Glomerular visceral epithelial cell (primary cell): Measurements from ENCODE around the gene TRIM62.

Source experiments
- DNase-seq: peaks from one replicate; pipeline ENCODE4 v3.0.0-alpha.2; 2016; ENCODE audit errors: extremely low spot score

Gene TRIM62

DNA sequence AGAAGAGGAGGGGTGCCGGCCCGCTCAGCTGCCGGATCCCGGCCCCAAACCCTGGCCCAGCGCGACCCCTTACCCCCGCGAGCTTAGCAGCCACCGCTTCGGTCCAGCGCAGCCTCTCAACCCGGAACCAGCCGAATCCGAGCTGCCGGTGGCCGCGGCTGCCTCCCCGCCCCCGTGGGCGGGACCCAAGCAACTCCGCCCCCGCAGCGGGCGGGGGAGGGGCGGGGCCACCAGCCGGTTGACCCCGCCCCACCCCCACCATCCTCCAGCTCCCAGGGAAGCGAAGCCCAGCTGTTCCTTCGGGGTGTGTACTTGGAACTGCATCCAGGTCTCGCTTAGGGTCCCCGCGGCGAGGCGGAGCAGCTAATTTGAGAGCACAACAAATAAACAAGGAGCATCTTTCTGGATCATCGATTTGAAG lies at the start of gene TRIM62:
TRIM62 (minus strand) TSS at position 123 of the 421 bp plus-strand sequence. CDS start 611 bp downstream, outside the sequence.
- peak; percentile 90 for DNase-seq

DNA sequence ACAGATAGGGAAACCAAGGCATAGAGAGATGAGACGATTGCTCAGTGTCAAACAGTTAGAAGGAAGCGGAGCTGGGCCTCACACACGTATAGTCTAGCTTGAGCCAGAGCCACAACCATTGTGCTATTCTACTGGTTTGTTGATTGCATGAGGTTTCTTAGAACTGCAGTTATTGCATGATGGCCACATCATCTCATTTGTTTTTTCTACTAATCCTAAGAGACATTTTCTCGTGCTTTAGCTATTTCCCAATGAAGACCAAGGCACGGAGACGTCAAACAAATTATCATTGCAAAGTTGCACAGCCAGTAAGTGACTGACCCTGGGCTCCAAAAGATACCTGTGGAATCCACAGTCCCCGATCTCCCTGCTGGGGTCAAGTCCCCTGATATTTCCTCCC lies 49.3 kb upstream of the TRIM62 start:
- no peak for DNase-seq

DNA sequence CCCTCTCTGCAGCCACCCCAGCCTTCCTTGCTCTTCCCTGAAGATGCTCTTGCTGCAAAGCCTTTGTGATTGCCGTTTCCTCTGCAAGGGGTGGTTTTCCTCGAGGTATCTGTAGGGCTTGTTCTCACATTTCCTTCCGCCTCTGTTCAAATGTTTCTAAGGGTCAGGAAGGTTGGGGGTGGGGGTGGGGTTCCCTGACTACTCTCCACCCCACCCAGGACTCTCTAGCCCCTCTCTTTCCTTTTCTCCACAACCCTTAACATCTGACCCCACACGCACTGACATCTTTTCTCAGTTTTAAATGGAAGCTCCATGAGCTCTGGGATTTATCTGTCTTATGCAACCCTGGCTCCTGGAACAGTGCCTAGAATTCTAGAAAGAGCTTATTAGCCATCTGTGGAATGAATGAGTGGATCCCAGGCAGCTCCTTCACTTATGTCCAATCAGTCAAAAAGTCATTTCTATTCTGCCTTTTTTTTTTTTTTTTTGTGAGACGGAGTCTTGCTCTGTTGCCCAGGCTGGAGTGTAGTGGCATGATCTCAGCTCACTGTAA lies 47.2 kb upstream of the TRIM62 start:
- peak; percentile 40 for DNase-seq

DNA sequence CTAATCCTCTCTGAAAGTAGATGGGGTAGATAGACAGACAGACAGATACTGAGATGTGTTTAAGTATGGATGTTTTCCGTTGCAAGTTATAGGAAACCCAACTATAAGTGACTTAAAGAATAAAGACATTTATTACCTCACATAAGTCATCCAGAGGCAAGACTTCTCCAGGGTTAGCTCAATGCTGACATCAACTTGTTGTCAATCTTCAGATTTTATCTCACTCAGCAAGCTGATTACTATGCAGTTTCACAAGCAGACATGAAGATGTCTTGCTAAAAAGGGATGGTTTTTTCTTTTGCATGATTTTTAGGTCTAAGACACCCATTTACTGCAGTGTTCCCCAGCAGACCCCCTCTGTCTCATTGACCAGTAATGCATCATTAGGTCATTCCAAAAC lies 43.7 kb upstream of the TRIM62 start:
- DNase-seq, result no peak

DNA sequence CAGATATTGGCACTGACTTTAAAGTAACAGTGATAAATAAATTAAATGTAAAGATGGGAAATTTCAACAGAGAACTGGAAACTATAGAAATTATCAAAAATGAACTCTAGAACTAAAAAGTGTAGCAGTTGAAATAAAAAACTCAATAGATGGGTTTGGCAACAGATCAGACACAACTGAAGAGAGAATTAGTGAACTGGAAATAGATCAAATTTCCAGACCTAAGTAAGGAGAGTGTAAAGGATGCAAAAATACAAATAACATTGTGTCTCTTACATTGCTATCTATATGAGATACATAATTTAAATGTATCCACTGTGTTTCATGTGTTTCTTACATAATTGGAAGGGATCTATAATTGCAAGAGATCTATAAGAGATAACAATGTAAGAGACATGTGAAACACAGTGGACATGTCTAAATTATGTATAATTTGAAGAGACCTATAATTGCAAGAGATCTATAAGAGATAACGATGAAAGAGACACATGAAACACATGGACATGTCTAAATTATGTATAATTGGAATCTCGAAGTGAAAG lies 42.4 kb upstream of the TRIM62 start:
- DNase-seq, result no peak

DNA sequence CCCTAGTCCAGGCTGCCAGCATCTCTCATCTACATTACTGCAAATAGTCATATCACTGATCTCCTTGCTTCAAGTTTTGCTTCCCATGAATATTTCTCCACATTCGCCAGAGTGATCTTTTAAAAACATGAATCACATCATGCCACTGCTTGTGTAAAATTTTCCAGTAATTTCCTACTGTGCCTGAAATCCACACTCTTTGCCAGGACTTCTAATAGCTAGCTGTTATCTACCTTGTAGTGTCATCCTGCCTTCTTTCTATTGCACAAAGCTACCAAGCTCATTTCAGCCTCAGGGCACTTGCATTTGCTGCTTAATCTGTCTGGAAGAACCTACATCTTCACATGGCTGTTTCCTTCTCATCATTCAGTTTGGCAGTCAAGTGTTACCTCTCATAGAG lies 40.5 kb upstream of the TRIM62 start:
- no peak for DNase-seq

DNA sequence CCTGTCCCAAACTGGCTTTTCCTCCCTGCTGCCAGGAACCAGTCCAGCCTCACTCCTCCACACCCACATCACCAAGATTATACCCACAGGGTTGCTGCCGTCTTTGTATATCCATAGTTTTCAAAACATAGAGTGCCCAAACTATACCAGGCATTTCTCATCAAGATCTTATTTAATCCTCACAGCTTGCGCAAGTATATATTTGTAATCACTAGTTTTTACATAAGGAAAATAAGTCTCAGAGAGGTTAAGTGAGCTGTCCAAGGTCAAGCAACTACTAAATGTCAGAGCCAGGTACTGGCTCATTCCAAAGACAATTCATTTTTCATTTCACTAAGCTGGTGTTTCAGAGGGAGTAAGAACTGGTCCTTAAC lies 39.5 kb upstream of the TRIM62 start:
- no peak for DNase-seq

DNA sequence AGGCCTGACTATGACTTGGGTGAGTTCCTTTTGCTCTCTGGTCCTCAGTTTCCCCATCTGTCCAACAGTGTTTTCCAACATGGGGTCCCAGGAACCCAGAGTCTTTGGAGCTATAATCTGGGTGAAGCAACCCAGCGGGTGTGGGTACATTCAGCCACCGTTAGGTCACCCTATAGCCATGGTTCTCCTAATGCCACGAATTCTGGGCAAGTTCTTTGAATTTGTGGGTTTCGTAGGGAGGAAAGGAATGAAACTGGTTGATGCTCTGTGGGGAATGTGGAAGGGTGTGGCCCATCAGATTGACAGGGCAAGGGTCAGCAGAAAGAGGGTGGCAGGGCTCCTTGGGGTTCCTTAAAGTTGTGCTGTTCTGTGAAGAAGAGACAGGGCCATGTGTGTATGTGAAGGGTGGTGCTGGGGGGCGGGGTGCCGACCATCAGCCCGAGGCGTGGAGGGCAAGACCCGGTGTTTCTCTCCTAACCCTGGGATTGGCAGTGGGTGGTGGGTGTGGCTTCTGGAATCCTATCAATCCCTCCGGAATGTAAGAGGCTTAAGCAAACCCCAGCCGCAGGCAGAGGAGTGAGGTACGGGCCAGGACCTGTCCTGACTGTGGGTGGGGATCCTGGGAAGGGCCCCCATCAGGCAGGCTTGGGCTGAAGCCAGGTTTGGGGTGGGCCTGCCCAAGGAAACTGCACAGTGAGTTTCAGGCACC lies 39.0 kb upstream of the TRIM62 start:
- no peak for DNase-seq

DNA sequence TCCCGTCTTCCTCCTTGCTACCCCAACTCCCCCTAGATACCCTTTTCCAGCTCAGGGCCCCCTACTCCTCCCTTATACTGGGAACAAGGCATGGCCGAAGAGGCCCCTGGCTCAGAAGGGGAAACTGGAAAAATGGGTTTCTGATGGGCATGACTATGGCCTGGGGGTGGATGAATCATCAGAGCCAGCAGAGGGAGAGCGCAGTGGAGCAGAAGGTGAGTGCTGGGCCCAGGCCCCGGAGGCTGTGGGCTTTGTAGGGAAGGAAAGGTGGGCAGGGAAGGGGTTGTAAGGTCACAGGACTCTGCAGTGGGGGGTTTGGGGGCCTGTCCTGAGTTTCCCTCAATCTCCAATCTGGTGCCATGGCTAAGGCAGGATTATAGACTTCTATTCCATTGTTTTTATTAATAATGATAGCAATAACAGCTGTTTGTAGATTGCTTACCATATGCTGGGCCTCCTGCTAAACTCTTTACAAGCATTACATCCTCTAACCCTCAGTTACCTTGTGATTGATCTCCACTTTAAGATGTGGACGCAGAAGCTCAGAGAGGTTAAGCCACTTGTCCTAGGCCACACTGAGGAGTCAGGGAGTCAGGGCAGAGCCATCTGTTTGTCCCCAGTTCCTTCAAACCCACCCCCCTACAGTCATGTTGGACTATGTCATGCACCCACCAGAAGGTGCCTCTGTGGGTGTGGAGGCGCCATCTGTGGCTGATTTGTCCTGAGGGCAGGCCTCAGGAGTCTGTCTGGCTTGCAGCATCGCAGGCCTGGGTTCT lies 38.2 kb upstream of the TRIM62 start:
- no peak for DNase-seq

DNA sequence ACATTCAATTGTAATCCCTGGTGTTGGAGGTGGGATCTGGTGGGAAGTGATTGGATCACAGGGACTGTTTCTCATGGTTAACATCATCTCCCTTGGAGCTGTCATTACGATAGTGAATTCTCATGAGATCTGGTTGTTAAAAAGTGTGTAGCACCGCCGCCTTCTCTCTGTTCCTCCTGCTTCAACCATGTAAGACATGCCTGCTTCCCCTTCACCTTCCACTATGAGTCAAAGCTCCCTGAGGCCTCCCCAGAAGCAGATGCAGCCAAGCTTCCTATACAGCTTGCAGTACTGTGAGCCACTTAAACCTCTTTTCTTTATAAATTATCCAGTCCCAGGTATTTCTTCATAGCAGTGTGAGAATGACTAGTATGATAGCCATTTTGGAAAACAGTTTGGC lies 30.1 kb upstream of the TRIM62 start:
- DNase-seq, result no peak

DNA sequence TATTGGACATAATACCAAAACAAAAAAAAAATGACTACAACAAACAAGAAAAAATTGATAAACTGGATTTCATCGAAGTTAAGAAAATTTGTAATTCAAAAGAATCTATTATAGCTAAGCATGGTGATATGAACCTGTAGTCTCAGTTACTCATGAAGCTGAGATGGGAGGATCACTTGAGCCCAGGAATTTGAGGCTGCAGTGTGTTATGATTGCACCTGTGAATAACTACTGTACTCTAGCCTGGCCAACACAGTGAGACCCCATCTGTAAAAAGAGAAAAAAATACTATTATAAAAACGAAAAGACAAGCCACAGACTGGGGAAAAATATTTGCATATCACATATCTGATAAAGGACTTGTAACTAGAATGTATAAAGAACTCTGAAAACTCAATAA lies 24.5 kb upstream of the TRIM62 start:
- no peak for DNase-seq

DNA sequence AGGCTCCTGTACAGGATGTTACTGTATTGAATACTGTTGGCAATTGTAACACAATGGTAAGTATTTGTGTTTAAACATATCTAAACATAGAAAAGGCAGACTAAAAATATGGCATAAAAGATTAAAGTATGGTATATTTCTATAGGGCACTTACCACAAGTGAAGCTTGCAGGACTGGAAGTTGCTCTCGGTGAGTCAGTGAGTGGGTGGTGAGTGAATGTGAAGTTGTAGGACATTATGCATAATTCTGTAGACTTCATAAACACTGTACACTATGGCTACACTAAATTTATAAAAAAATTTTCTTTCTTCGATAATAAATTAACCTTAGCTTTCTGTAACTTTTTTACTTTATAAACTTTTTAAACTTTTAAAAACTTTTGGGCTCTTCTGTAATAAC lies 13.7 kb upstream of the TRIM62 start:
- no peak for DNase-seq

DNA sequence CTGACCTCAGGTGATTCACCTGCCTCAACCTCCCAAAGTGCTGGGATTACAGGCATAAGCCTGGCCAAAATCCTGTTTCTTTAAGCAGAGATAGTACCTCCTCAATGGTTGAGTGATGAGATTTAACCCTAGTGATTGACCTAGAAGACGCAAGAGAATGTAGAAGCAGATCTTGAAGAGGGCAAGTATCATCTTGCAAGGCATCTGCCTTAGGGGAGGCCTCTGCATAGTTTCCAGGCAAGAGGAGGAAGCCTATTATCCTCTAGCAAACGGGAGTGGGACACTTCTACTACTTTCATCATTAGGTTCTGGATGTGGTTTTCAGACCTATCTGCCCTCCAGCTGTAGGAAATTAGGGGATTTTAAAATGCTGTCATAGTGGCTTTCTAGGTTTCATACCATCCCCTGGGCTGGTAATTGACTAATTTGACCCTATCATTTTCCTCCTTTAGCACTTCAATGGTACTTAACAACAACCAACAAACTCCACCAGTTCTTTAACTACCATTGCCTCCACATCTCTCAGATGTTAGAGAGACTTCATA lies 10.0 kb upstream of the TRIM62 start:
- no peak for DNase-seq

DNA sequence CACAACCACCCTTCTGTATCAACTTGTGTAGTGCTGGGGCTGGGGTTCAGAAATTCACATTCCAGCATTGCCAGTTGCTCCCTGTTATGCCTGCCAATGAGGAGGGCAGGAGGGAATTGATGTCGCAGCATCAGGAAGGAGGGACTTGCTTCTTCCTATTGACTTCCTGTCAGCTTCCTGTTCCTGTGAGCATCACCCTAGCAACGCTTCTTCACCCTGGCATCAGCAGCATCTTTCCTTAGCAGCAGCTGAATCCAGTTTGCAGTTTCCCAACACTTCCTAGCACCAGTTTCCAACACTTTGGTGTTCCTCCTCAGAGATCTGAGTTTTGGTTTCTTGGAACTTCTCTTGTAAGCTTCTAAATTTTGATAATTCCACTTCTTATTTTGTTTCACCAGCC lies 8.9 kb upstream of the TRIM62 start:
- no peak for DNase-seq

DNA sequence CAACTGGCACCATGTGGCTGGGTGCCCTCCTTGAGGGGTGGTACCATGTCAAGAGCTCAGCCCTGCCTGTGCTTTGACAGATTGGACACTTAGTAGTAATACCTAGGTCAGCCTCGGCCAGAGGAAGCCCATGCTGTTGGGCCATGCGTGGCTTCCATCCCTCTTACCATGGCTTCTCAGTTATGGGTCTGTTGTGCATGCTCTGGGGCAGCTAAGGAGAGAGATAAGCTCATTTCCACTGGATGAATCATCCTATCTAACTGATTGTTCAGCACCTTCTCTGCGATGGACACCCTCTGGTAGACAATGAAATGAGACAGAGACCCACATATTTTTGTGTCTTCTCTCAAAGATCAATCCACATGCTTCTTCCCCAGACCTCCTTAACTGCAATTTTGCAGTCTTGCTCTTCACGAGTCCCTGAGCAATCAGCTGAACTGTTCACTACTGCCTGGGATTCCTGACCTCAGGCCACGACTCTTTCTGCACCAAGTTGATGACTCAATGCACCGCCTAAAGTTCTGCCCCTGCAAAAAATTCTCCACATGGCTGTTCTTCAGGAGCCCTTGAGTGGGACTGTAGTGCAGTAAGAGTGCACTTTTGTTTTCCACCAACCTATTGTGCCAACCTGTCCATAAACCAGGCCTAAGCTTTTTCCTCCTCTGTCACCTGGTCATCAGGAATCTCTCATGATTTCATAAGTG lies 6.9 kb upstream of the TRIM62 start:
- peak; percentile 11 for DNase-seq

DNA sequence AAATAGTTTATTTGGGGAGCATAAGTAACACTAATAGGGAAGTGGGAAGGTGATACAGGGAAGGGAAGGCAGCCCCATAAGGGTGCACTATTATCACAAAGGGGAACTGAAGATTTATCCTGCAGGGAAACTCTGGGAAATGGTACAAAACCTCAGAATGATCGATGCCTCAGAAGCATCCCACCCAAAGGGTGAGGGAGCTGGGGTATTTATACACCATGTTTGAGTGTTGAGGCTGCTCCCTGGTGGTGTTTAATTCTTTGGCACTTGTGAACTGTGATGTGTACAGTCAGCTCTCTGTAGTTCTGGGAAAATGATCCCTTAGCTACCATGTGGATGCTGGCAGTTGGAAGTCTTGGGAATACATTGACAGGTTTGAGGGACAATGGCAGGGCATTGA lies 5.1 kb upstream of the TRIM62 start:
- DNase-seq, result no peak

DNA sequence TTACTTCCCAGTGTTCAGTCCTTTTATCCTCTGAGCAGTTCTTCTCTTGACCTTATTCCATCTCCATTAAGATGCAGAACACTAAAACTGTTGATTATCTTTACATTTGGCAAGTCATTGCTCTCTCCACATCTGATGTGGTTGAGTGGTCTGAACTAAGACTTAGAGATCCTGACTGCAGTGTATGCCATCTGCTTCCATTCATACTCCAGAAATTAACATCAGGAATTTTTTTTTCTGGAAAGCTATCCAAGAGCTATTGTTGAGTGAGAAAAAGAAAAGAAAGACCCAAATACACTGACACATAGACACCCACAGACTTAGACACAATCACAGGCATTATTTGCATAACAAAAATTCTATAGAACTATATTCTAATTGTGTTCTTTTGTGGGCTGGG lies 3.7 kb upstream of the TRIM62 start:
- no peak for DNase-seq

DNA sequence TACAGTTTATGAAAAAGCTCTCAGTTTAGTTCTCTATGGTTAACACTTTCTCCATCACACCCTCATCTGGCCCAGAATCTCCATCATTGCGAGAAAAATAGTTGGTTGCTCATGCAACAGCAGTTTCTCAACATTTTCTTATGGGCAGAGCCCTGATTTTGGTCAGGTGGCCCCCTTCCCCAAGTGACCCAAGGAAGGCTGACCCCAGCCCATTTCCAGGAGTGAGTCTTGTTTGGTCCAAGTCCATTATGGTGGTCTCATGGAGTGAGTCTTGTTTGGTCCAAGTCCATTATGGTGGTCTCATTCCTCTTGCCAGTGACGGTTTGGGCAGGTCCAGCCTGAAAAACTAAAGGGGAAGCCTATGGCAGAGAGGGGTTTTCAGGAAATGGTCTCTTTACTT lies 1.5 kb upstream of the TRIM62 start:
- DNase-seq, result no peak

DNA sequence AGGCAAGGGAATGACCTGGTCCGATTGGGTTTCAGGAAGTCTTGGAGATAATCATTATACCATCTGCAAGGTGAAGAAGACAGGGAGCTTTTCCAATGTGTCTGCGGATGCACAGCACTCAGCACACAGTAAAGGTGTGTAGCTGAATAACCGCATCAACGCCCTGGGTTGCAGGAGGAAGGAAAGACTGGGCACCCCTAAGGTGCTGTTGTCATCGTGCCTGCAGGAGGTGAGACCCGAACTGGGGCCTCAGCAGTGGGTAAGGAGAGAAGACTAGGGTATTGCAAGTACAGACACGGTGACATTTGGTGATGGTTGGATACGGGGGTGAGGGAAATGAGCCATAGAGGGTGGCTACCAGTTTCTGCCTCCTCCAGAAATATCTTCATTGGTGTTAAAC lies 1.1 kb upstream of the TRIM62 start:
- no peak for DNase-seq

DNA sequence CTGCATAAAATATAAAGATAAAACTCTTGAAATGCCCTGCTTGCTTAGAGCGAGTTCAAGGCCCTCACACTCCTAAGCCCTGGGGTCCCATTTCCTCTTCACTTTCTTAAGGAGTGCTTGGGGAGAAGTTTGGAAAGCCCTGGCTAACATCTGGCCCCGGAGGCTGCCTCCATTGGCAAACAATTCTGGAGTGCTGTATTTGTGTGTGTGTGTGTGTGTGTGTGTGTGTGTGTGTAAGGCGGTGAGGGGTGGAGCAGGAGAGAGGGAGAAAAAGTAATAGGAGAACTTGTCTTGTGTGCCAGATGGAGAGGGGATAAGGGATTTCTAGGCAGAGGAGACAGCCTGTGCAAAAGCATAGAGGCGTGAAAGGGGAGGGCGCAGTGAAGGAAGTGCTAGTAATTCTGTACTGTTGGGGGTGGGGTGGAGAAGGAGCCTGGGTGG lies 578 bp upstream of the TRIM62 start:
- DNase-seq, result peak; percentile 26

DNA sequence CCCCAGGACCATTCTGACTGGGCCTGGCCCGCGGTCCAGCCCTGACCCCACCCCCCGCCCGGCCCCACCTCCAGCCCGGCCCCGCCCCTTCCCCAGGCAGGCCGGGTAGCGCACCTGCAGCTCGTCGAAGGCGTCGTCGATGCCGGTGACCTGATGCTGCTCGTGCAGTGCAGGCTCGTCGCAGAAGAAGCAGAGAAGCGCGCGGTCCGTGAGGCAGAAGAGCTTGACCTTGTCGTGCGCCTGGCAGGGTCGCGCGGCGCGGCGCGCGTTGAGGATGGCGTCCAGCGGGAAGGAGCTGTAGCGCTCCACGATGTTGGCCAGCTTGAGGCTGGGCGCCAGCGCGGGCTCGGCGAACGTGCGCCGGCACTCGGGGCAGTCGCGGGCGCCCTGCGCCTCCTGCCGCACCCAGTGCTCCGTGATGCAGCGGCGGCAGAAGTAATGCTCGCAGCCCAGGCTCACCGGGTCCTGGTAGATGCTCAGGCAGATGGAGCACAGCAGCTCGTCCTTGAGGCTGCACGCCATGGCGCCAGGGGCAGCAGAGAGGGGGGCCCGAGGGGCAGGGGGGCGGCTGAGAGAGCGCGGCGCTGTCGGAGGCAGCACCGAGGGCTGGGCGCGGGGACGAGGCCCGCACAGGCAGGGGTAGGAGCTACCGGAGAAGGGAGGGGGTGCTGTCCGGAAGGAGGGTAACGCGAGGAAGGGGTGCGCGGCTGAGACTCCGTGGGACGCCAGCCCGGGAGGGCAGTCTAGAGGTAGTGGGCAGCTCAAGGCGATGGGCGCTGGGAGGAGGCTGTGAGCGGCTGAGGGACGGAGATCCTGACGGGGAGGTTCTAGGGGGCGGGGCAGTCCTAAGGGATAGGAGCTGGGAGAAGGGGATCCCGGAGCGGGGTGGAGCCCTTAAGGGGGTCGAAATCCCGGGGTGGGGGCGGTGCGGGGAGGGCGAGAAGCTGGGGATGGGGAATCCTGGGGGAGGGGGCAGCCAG lies 642 bp downstream of the TRIM62 start:
- peak; percentile 94 for DNase-seq
